ENCODE measurements around the gene NTHL1. TPM values are rescaled to one million over a fixed set of nuclear protein-coding genes. Genes with fewer than 3 reads are reported as not detected.

The NTHL1 gene
- total RNA-seq, 1 donor from 2014 or later: 28.5 TPM

GRCh38 chr16:2019921-2020831 lies 27.5 kb downstream of the NTHL1 start:
- peak overlapping the region in 1 of 2 donors; percentile 24 for H3K4me3 ChIP-seq
- no peaks in the 10 kb centered on the region for H3K9me3 ChIP-seq
- H3K27ac ChIP-seq: no peak overlapping the region
- intact Hi-C loops (cut with DNase I): loop anchor here (5.0 kb wide), 1 partner anchor 122 kb away; no protein-coding TSS in a partner anchor
- peaks cover 11% of the 10 kb centered on the region for H3K27me3 ChIP-seq
- no peak for DNase-seq (ENCODE audit: extremely low spot score in 2 of 2)
- H3K36me3 ChIP-seq: no peaks in the 10 kb centered on the region
- TF ChIP-seq POLR2AphosphoS5 (IDR thresholded peaks at IDR 0.05; ENCODE audit: insufficient read depth in 1 of 2, low read depth in 1 of 2) (no peak), CTCF (IDR thresholded peaks at IDR 0.05) (no peak), POLR2A (IDR thresholded peaks at IDR 0.05) (no peak)
- H3K4me1 ChIP-seq: peaks cover 37% of the 10 kb centered on the region

- no peak within 1 kb of the TSS for H3K27ac ChIP-seq
- TF ChIP-seq CTCF (IDR thresholded peaks at IDR 0.05): no peak
- no peak for TF ChIP-seq POLR2A (IDR thresholded peaks at IDR 0.05)
- TF ChIP-seq POLR2AphosphoS5 (IDR thresholded peaks at IDR 0.05; ENCODE audit: insufficient read depth in 1 of 2, low read depth in 1 of 2): no peak
- H3K9me3 ChIP-seq: no peaks in the 10 kb centered on the region
- H3K27me3 ChIP-seq: peaks cover 11% of the 10 kb centered on the region
- H3K4me3 ChIP-seq: peak within 1 kb of the TSS in 1 of 2 donors; percentile 24
- H3K4me1 ChIP-seq: peaks cover 36% of the 10 kb centered on the region
- DNase-seq (ENCODE audit: extremely low spot score in 2 of 2): no peak
- H3K36me3 ChIP-seq: no peaks in the 10 kb centered on the region
- intact Hi-C loops (cut with DNase I): no loop called here
Observed at GRCh38 chr16:2019518-2019920, 28.1 kb downstream of the NTHL1 start, which contains the start of gene NPW. NPW (plus strand) TSS chr16:2019785.

- no peak for DNase-seq (ENCODE audit: extremely low spot score in 2 of 2)
- H3K4me1 ChIP-seq: peaks cover 16% of the 10 kb centered on the region
- intact Hi-C loops (cut with DNase I): no loop called here
- no peaks in the 10 kb centered on the region for H3K9me3 ChIP-seq
- TF ChIP-seq POLR2A (IDR thresholded peaks at IDR 0.05): no peak
- TF ChIP-seq POLR2AphosphoS5 (IDR thresholded peaks at IDR 0.05; ENCODE audit: insufficient read depth in 1 of 2, low read depth in 1 of 2): no peak
- no peak for TF ChIP-seq CTCF (IDR thresholded peaks at IDR 0.05)
- peaks cover 11% of the 10 kb centered on the region for H3K27me3 ChIP-seq
- no peaks in the 10 kb centered on the region for H3K36me3 ChIP-seq
- H3K27ac ChIP-seq: no peak overlapping the region
- H3K4me3 ChIP-seq: no peak overlapping the region
Observed at GRCh38 chr16:2016407-2016922, 31.2 kb downstream of the NTHL1 start.

- TF ChIP-seq POLR2A (IDR thresholded peaks at IDR 0.05): no peak
- TF ChIP-seq CTCF (IDR thresholded peaks at IDR 0.05): no peak
- TF ChIP-seq POLR2AphosphoS5 (IDR thresholded peaks at IDR 0.05; ENCODE audit: insufficient read depth in 1 of 2, low read depth in 1 of 2): no peak
- intact Hi-C loops (cut with DNase I): no loop called here
- H3K4me3 ChIP-seq: no peak overlapping the region
- no peaks in the 10 kb centered on the region for H3K9me3 ChIP-seq
- H3K36me3 ChIP-seq: no peaks in the 10 kb centered on the region
- peaks cover 11% of the 10 kb centered on the region for H3K27me3 ChIP-seq
- DNase-seq (ENCODE audit: extremely low spot score in 2 of 2): no peak
- H3K4me1 ChIP-seq: peaks cover 16% of the 10 kb centered on the region
- H3K27ac ChIP-seq: no peak overlapping the region
Observed at GRCh38 chr16:2015947-2016208, 31.8 kb downstream of the NTHL1 start.

Measured in vagina (tissue), 2 donors.